Karpas-422 (cell line): ENCODE measurements around the gene PLXNA4. TPM values are rescaled to one million over a fixed set of nuclear protein-coding genes. Genes with fewer than 3 reads are reported as not detected.

Experiments
- DNase-seq: peaks from one replicate; pipeline ENCODE4 v3.0.0-alpha.2; 2015
- H2AFZ ChIP-seq: fragments of 200-600 bp; sonication (generic); 2 replicates; pipeline ENCODE4 v1.6.1; 2014; ENCODE audit warnings: antibody characterized with exemption, low read length, mixed read lengths
- H3K27ac ChIP-seq: fragments of 200-600 bp; sonication (generic); 2 replicates; pipeline ENCODE4 v1.5.1; 2014; ENCODE audit warnings: mild to moderate bottlenecking, low read length, moderate library complexity
- H3K27me3 ChIP-seq: fragments of 200-600 bp; sonication (generic); 2 replicates; pipeline ENCODE4 v1.6.1; 2014; ENCODE audit warnings: low read length, mixed read lengths
- H3K36me3 ChIP-seq: fragments of 200-600 bp; sonication (generic); 2 replicates; pipeline ENCODE4 v1.6.1; 2014; ENCODE audit warnings: low read length, mixed read lengths; ENCODE audit not compliant: insufficient read depth
- H3K4me1 ChIP-seq: fragments of 200-600 bp; sonication (generic); 2 replicates; pipeline ENCODE4 v1.6.1; 2014; ENCODE audit warnings: mild to moderate bottlenecking, low read length, mixed read lengths
- H3K4me2 ChIP-seq: fragments of 200-600 bp; sonication (generic); 2 replicates; pipeline ENCODE4 v1.6.1; 2014; ENCODE audit warnings: low read length, low read depth, mild to moderate bottlenecking; ENCODE audit not compliant: poor library complexity, severe bottlenecking
- H3K4me3 ChIP-seq: fragments of 200-600 bp; sonication (generic); 2 replicates; pipeline ENCODE4 v1.5.1; 2014; ENCODE audit warnings: mild to moderate bottlenecking, antibody characterized with exemption, low read length, mixed read lengths
- H3K79me2 ChIP-seq: fragments of 200-600 bp; sonication (generic); 2 replicates; pipeline ENCODE4 v1.6.1; 2014; ENCODE audit warnings: mild to moderate bottlenecking, low read length, mixed read lengths
- H3K9ac ChIP-seq: fragments of 200-600 bp; sonication (generic); 2 replicates; pipeline ENCODE4 v1.6.0; 2014; ENCODE audit warnings: low read length
- H3K9me2 ChIP-seq: fragments of 200-600 bp; sonication (generic), shearing (Covaris generic); replicated peaks from 2 replicates; pipeline ENCODE4 v1.6.0; 2014; ENCODE audit warnings: mild to moderate bottlenecking, low read length, moderate library complexity; ENCODE audit not compliant: insufficient read depth
- H3K9me3 ChIP-seq: fragments of 300-700, 200-600 bp; sonication (generic); 2 replicates; pipeline ENCODE4 v1.6.1; 2014; ENCODE audit warnings: low read length, mixed read lengths
- H4K20me1 ChIP-seq: fragments of 200-600 bp; sonication (generic); 2 replicates; pipeline ENCODE4 v1.6.1; 2014; ENCODE audit warnings: mild to moderate bottlenecking, antibody characterized with exemption, low read length, low read depth; ENCODE audit not compliant: insufficient read depth
- total RNA-seq: library from RNA; depleted of rRNA; stranded (reverse); fragments of >200 nt; shearing (Covaris generic); gene quantifications from 2 replicates; pipeline ENCODE4 v1.2.3, GENCODE V29; 2014; ENCODE audit warnings: low replicate concordance

Gene PLXNA4
- total RNA-seq, 1 experiment from 2014 or later: 0.48 TPM

- H3K27ac ChIP-seq: no peak overlapping the region
- no peaks in the 10 kb centered on the region for H3K27me3 ChIP-seq
- peak; percentile 89 for DNase-seq
- H4K20me1 ChIP-seq: no peaks in the 10 kb centered on the region
- no peak overlapping the region for H3K4me2 ChIP-seq
- H3K9ac ChIP-seq: no peak overlapping the region
- no peaks in the 10 kb centered on the region for H3K9me3 ChIP-seq
- H3K79me2 ChIP-seq: no peaks in the 10 kb centered on the region
- no peaks in the 10 kb centered on the region for H3K36me3 ChIP-seq
- H2AFZ ChIP-seq: no peak overlapping the region
- no peak overlapping the region for H3K4me3 ChIP-seq
- H3K9me2 ChIP-seq: no peaks in the 10 kb centered on the region
- H3K4me1 ChIP-seq: no peaks in the 10 kb centered on the region
Observed at GRCh38 chr7:132580717-132581285, 4.5 kb upstream of the PLXNA4 start.

- H3K27me3 ChIP-seq: no peaks in the 10 kb centered on the region
- H3K4me1 ChIP-seq: no peaks in the 10 kb centered on the region
- no peak for DNase-seq
Observed at GRCh38 chr7:132580277-132580676, 4.0 kb upstream of the PLXNA4 start.

GRCh38 chr7:132579260-132579899, 3.1 kb upstream of the PLXNA4 start:
- Histone ChIP-seq H3K4me2 (no peak overlapping the region), H3K79me2 (no peaks in the 10 kb centered on the region), H3K9me3 (no peaks in the 10 kb centered on the region), H3K27me3 (no peaks in the 10 kb centered on the region), H3K27ac (no peak overlapping the region), H3K36me3 (no peaks in the 10 kb centered on the region), H3K4me3 (no peak overlapping the region), H3K9ac (no peak overlapping the region), H3K9me2 (no peaks in the 10 kb centered on the region), H3K4me1 (no peaks in the 10 kb centered on the region), H4K20me1 (no peaks in the 10 kb centered on the region), H2AFZ (no peak overlapping the region)
- no peak for DNase-seq

More at GRCh38 chr7:132580277-132580676, 4.0 kb upstream of the PLXNA4 start:
- Histone ChIP-seq H3K9ac (no peak overlapping the region), H4K20me1 (no peaks in the 10 kb centered on the region), H3K4me3 (no peak overlapping the region), H3K9me3 (no peaks in the 10 kb centered on the region), H3K36me3 (no peaks in the 10 kb centered on the region), H3K27ac (no peak overlapping the region), H3K9me2 (no peaks in the 10 kb centered on the region), H3K4me2 (no peak overlapping the region), H3K79me2 (no peaks in the 10 kb centered on the region), H2AFZ (no peak overlapping the region)

- no peak overlapping the region for H3K4me3 ChIP-seq
- no peaks in the 10 kb centered on the region for H3K9me2 ChIP-seq
- H3K9ac ChIP-seq: no peak overlapping the region
- no peaks in the 10 kb centered on the region for H3K27me3 ChIP-seq
- H3K79me2 ChIP-seq: no peaks in the 10 kb centered on the region
- no peaks in the 10 kb centered on the region for H4K20me1 ChIP-seq
- H2AFZ ChIP-seq: no peak overlapping the region
- no peaks in the 10 kb centered on the region for H3K9me3 ChIP-seq
- H3K27ac ChIP-seq: no peak overlapping the region
- no peaks in the 10 kb centered on the region for H3K36me3 ChIP-seq
- H3K4me2 ChIP-seq: no peak overlapping the region
- H3K4me1 ChIP-seq: no peaks in the 10 kb centered on the region
- DNase-seq: no peak
Observed at GRCh38 chr7:132578826-132579225, 2.6 kb upstream of the PLXNA4 start.

GRCh38 chr7:132578050-132578370, 1.7 kb upstream of the PLXNA4 start:
- H4K20me1 ChIP-seq: no peaks in the 10 kb centered on the region

GRCh38 chr7:132577206-132578049, 1.2 kb upstream of the PLXNA4 start:
- DNase-seq: no peak
- Histone ChIP-seq H3K27me3 (no peaks in the 10 kb centered on the region), H3K4me2 (no peak overlapping the region)

More at GRCh38 chr7:132578050-132578370, 1.7 kb upstream of the PLXNA4 start:
- H3K9ac ChIP-seq: no peak overlapping the region
- no peaks in the 10 kb centered on the region for H3K9me3 ChIP-seq
- H3K9me2 ChIP-seq: no peaks in the 10 kb centered on the region
- H3K4me1 ChIP-seq: no peaks in the 10 kb centered on the region
- no peak overlapping the region for H3K4me2 ChIP-seq
- DNase-seq: no peak
- no peak overlapping the region for H3K4me3 ChIP-seq
- no peaks in the 10 kb centered on the region for H3K79me2 ChIP-seq
- no peaks in the 10 kb centered on the region for H3K36me3 ChIP-seq
- H3K27me3 ChIP-seq: no peaks in the 10 kb centered on the region
- H2AFZ ChIP-seq: no peak overlapping the region
- no peak overlapping the region for H3K27ac ChIP-seq

GRCh38 chr7:132576721-132577085, 433 bp upstream of the PLXNA4 start:
- no peak overlapping the region for H3K4me3 ChIP-seq
- no peaks in the 10 kb centered on the region for H4K20me1 ChIP-seq
- DNase-seq: no peak
- no peaks in the 10 kb centered on the region for H3K9me2 ChIP-seq
- H2AFZ ChIP-seq: no peak overlapping the region
- no peaks in the 10 kb centered on the region for H3K27me3 ChIP-seq
- H3K4me2 ChIP-seq: no peak overlapping the region
- no peak overlapping the region for H3K9ac ChIP-seq
- no peaks in the 10 kb centered on the region for H3K36me3 ChIP-seq
- no peaks in the 10 kb centered on the region for H3K79me2 ChIP-seq
- no peaks in the 10 kb centered on the region for H3K9me3 ChIP-seq
- no peaks in the 10 kb centered on the region for H3K4me1 ChIP-seq
- H3K27ac ChIP-seq: no peak overlapping the region

More at GRCh38 chr7:132577206-132578049, 1.2 kb upstream of the PLXNA4 start:
- Histone ChIP-seq H4K20me1 (no peaks in the 10 kb centered on the region), H3K4me1 (no peaks in the 10 kb centered on the region), H2AFZ (no peak overlapping the region), H3K9ac (no peak overlapping the region), H3K4me3 (no peak overlapping the region), H3K27ac (no peak overlapping the region), H3K36me3 (no peaks in the 10 kb centered on the region), H3K9me2 (no peaks in the 10 kb centered on the region), H3K79me2 (no peaks in the 10 kb centered on the region), H3K9me3 (no peaks in the 10 kb centered on the region)

- no peaks in the 10 kb centered on the region for H4K20me1 ChIP-seq
- no peaks in the 10 kb centered on the region for H3K27me3 ChIP-seq
- no peaks in the 10 kb centered on the region for H3K9me3 ChIP-seq
- DNase-seq: no peak
- H3K79me2 ChIP-seq: no peaks in the 10 kb centered on the region
- no peak overlapping the region for H3K4me3 ChIP-seq
- no peak overlapping the region for H2AFZ ChIP-seq
- H3K9me2 ChIP-seq: no peaks in the 10 kb centered on the region
- H3K27ac ChIP-seq: no peak overlapping the region
- no peak overlapping the region for H3K9ac ChIP-seq
- H3K36me3 ChIP-seq: no peaks in the 10 kb centered on the region
- no peak overlapping the region for H3K4me2 ChIP-seq
- H3K4me1 ChIP-seq: no peaks in the 10 kb centered on the region
Observed at GRCh38 chr7:132575419-132575981, 770 bp downstream of the PLXNA4 start.
